CD8-positive, alpha-beta memory T cell (primary cell): ENCODE measurements around the gene AGAP1. TPM values are rescaled to one million over a fixed set of nuclear protein-coding genes. Genes with fewer than 3 reads are reported as not detected.
A peak's percentile ranks its signal among the peaks of the same experiment; 100 is the strongest.

Source experiments
- CTCF ChIA-PET: fragments of 350-600 bp; sonication (Branson Sonifier 250); formaldehyde crosslinking; loops from one replicate; lab custom pipeline; 2021; ENCODE audit warnings: antibody characterized with exemption; lab: Charles Lee
- POLR2A ChIA-PET: fragments of 350-600 bp; sonication (Branson Sonifier 250); formaldehyde crosslinking; loops from one replicate; lab custom pipeline; 2021; ENCODE audit warnings: antibody characterized with exemption; lab: Charles Lee
- DNase-seq, 5 donors: peaks; one replicate each; pipeline versions ENCODE4 v3.0.0 to v3.0.0-alpha.2; 2020 to 2022; ENCODE audit warnings: mixed read lengths in 1 of 5
- H3K27ac ChIP-seq: one replicate; pipeline ENCODE4 v1.7.0; 2013; ENCODE audit warnings: low read depth, mild to moderate bottlenecking, low read length, moderate library complexity
- H3K27me3 ChIP-seq: 2 replicates; pipeline ENCODE4 v1.7.0; 2013; ENCODE audit warnings: low read length, mild to moderate bottlenecking; ENCODE audit not compliant: insufficient read depth, poor library complexity, severe bottlenecking
- H3K36me3 ChIP-seq: 2 replicates; pipeline ENCODE4 v1.7.0; 2013; ENCODE audit warnings: mild to moderate bottlenecking, low read length, moderate library complexity; ENCODE audit not compliant: insufficient read depth
- H3K4me1 ChIP-seq: 2 replicates; pipeline ENCODE4 v1.7.0; 2013; ENCODE audit warnings: mild to moderate bottlenecking, low read length, moderate library complexity; ENCODE audit not compliant: insufficient read depth
- H3K4me3 ChIP-seq: 2 replicates; pipeline ENCODE4 v1.7.0; 2013; ENCODE audit warnings: mild to moderate bottlenecking, low read length
- H3K9me3 ChIP-seq: 2 replicates; pipeline ENCODE4 v1.7.0; 2013; ENCODE audit warnings: mild to moderate bottlenecking, low read length
- H3K27ac Mint-ChIP-seq, 8 donors: one replicate each; pipeline ENCODE4 v1.8.0; 2020 to 2021; ENCODE audit warnings: mixed read lengths in 8 of 8, mild to moderate bottlenecking in 6 of 8, inconsistent platforms in 3 of 8, moderate library complexity in 3 of 8
- H3K27me3 Mint-ChIP-seq, 2 donors: one replicate each; pipeline ENCODE4 v1.8.0; 2020 to 2021; ENCODE audit warnings: mixed read lengths in 2 of 2, mild to moderate bottlenecking in 1 of 2, moderate library complexity in 1 of 2
- H3K36me3 Mint-ChIP-seq, 3 donors: one replicate each; pipeline ENCODE4 v1.8.0; 2020 to 2021; ENCODE audit warnings: mixed read lengths in 3 of 3, inconsistent platforms in 1 of 3, mild to moderate bottlenecking in 1 of 3
- H3K4me1 Mint-ChIP-seq, 3 donors: one replicate each; pipeline ENCODE4 v1.8.0; 2020 to 2021; ENCODE audit warnings: mixed read lengths in 3 of 3, inconsistent platforms in 1 of 3, mild to moderate bottlenecking in 1 of 3
- H3K4me3 Mint-ChIP-seq, 7 donors: one replicate each; pipeline ENCODE4 v1.8.0; 2020 to 2021; ENCODE audit warnings: mixed read lengths in 7 of 7, mild to moderate bottlenecking in 6 of 7, moderate library complexity in 4 of 7, inconsistent platforms in 2 of 7
- H3K9me3 Mint-ChIP-seq, 5 donors: one replicate each; pipeline ENCODE4 v1.8.0; 2020 to 2022; ENCODE audit warnings: mixed read lengths in 5 of 5, mild to moderate bottlenecking in 3 of 5, moderate library complexity in 2 of 5, inconsistent platforms in 1 of 5
- polyA plus RNA-seq: library from polyadenylated mRNA; unstranded; fragments of 300-500 nt; fragmentation: Illumina TruSeq; gene quantifications from one replicate; pipeline ENCODE4 v1.2.3, GENCODE V29; 2021
- total RNA-seq, 2 experiments: library from RNA; stranded (reverse); gene quantifications; one replicate each; pipeline ENCODE4 v1.2.3, GENCODE V29; 2021

Gene AGAP1
- total and polyA plus RNA-seq, 3 experiments from 2014 or later, result 1.2 to 3.3 (median 2.7) TPM

DNA sequence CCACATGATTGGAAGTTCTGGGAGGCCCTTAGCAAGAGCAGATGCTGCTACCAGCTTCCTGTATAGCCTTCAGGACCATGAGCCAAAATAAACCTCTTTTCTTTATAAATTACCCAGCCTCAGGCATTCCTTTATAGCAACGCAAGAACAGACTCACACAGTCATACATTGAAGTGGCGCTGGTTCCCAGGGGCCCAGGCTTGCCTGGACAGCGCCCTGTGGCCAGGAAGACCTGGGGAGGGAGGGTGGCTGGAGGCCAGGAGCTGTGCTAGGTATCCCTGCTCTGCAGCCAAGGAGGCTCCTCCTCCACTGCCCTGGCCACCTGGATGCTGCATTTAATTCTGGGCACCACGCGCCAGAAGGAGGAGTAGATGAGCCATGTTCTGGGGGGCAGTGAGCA is 98.1 kb downstream of the AGAP1 start:
- peaks cover 0 to 3% (median 0%) of the 10 kb centered on the region in 3 donors for H3K36me3 Mint-ChIP-seq
- CTCF ChIA-PET, result no interaction called here

DNA sequence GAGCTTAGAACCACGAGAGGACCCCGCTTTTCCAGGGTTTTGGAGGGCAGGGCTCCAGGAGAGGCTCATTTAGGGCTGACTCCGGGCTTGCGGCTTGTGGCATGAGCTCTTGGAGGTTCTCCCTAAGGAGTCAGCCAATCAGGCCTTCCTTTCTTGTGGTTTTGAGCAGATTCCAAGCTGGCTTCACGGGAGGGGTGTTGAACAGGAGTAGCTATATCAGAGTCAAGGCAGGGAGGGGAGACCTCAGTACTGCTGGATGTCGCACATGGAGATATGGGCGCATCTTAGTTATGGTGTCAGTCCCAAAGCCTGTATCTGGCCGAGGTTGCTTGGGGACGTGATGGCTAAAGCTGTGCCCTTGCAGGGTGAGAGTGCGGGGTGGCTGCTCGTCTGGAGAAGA is 98.6 kb downstream of the AGAP1 start:
- no peaks in the 10 kb centered on the region for H3K36me3 ChIP-seq
- no peaks in the 10 kb centered on the region for H3K9me3 Mint-ChIP-seq
- no peak overlapping the region for H3K27ac Mint-ChIP-seq
- peaks cover 0 to 1% of the 10 kb centered on the region in 2 donors for H3K27me3 Mint-ChIP-seq
- DNase-seq, result no peak
- H3K9me3 ChIP-seq, result no peaks in the 10 kb centered on the region
- H3K4me1 Mint-ChIP-seq, result no peaks in the 10 kb centered on the region
- no peak overlapping the region for H3K27ac ChIP-seq
- H3K4me3 ChIP-seq, result no peak overlapping the region
- ChIA-PET POLR2A (no interaction called here), CTCF (interaction anchor here (0.6 kb wide), 1 partner anchor 1044 kb away, joined by 3 read pairs; no protein-coding TSS in a partner anchor)
- H3K36me3 Mint-ChIP-seq, result peaks cover 0 to 3% (median 0%) of the 10 kb centered on the region in 3 donors
- no peak overlapping the region for H3K4me3 Mint-ChIP-seq
- H3K4me1 ChIP-seq, result no peaks in the 10 kb centered on the region
- H3K27me3 ChIP-seq, result no peaks in the 10 kb centered on the region

More for the DNA sequence above, 98.1 kb downstream of the AGAP1 start:
- no peaks in the 10 kb centered on the region for H3K4me1 ChIP-seq
- no peak for DNase-seq
- H3K27ac Mint-ChIP-seq, result no peak overlapping the region
- no peaks in the 10 kb centered on the region for H3K27me3 ChIP-seq
- no peak overlapping the region for H3K27ac ChIP-seq
- no peaks in the 10 kb centered on the region for H3K9me3 ChIP-seq
- H3K9me3 Mint-ChIP-seq, result no peaks in the 10 kb centered on the region
- no peak overlapping the region for H3K4me3 ChIP-seq
- H3K36me3 ChIP-seq, result no peaks in the 10 kb centered on the region
- H3K4me3 Mint-ChIP-seq, result no peak overlapping the region
- POLR2A ChIA-PET, result no interaction called here
- H3K4me1 Mint-ChIP-seq, result no peaks in the 10 kb centered on the region
- peaks cover 0 to 1% of the 10 kb centered on the region in 2 donors for H3K27me3 Mint-ChIP-seq

DNA sequence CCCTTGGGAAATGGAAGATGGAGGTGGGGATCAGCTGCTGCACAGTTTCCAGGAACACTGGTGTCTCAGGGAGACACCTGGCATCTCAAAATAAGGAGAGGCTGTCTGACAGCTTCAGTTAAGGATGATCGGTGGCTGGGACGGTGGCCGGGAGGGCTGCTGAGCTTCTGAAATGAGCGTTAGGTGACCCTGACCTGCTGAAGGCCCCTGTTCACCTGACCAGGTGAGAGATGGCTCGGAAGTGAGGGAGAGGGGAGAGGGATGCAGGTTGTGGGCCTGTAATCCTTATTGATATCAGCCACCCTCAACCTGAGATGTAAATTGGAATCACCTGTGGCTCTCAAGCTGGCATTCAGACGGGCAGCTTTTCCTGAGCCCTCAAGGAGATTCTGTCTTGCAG is 99.0 kb downstream of the AGAP1 start:
- H3K36me3 ChIP-seq, result no peaks in the 10 kb centered on the region
- Mint-ChIP-seq H3K36me3 (peaks cover 0 to 3% (median 0%) of the 10 kb centered on the region in 3 donors), H3K4me1 (no peaks in the 10 kb centered on the region), H3K27ac (peak overlapping the region in 1 of 8 donors; percentile 41), H3K9me3 (no peaks in the 10 kb centered on the region), H3K4me3 (no peak overlapping the region), H3K27me3 (peaks cover 0 to 1% of the 10 kb centered on the region in 2 donors)
- H3K4me3 ChIP-seq, result no peak overlapping the region
- DNase-seq, result no peak
- no peaks in the 10 kb centered on the region for H3K4me1 ChIP-seq
- no peaks in the 10 kb centered on the region for H3K9me3 ChIP-seq
- no peak overlapping the region for H3K27ac ChIP-seq
- CTCF ChIA-PET, result interaction anchor here (0.6 kb wide), 1 partner anchor 1045 kb away, joined by 3 read pairs; no protein-coding TSS in a partner anchor
- H3K27me3 ChIP-seq, result no peaks in the 10 kb centered on the region
- POLR2A ChIA-PET, result no interaction called here

DNA sequence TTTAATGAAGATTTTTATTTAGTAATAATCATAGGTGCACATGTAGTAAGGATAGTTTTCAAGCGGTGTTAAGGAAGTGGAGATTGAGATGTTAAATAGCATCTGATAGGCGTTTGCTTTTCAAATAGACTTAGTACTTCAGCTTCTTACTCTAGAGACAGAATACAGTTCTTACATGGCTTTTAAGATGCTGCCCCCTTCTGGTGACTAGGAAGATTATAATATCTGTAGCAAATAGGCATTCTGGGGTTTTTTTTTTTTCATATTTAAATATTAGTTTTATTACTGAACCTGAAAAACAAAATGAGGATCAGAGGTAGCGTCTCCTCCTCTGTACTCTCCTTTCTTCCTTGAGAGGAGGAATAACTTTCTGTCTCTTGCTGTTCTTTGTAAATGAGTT is 100.2 kb downstream of the AGAP1 start:
- Mint-ChIP-seq H3K36me3 (peaks cover 0 to 3% (median 0%) of the 10 kb centered on the region in 3 donors), H3K27me3 (peaks cover 0 to 1% of the 10 kb centered on the region in 2 donors), H3K4me1 (no peaks in the 10 kb centered on the region), H3K9me3 (no peaks in the 10 kb centered on the region), H3K4me3 (no peak overlapping the region), H3K27ac (peak overlapping the region in 1 of 8 donors; percentile 73)
- Histone ChIP-seq H3K4me1 (no peaks in the 10 kb centered on the region), H3K27me3 (no peaks in the 10 kb centered on the region), H3K36me3 (no peaks in the 10 kb centered on the region), H3K27ac (no peak overlapping the region), H3K4me3 (no peak overlapping the region), H3K9me3 (no peaks in the 10 kb centered on the region)
- POLR2A ChIA-PET, result no interaction called here
- DNase-seq, result peak in 2 of 5 donors; percentile 4 to 11
- CTCF ChIA-PET, result no interaction called here

DNA sequence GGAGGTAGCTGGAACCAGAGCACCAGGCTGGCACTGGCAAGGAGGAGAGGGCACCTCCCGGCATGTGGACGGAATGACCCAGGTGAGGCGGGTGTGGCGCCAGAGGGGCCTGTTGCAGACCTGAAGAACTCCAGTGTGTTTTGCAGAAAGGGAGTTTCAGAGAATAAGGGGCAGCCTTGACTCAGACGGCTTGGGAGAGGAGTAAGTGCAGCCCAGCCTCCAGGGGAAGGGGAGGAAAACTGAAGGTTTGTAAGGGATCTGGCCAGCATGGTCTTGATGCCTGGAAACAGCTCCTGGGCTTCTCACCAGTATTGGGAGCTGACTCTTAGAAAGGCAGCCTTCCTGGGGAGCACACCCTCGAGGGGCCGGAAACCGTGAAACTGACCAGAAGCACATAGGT is 101.1 kb downstream of the AGAP1 start:
- ChIA-PET POLR2A (no interaction called here), CTCF (interaction anchor here (1.4 kb wide), 1 partner anchor 150 kb away, joined by 5 read pairs; no protein-coding TSS in a partner anchor)
- no peaks in the 10 kb centered on the region for H3K27me3 Mint-ChIP-seq
- H3K4me3 Mint-ChIP-seq, result no peak overlapping the region
- Histone ChIP-seq H3K9me3 (no peaks in the 10 kb centered on the region), H3K27me3 (no peaks in the 10 kb centered on the region), H3K27ac (no peak overlapping the region), H3K4me3 (no peak overlapping the region), H3K36me3 (no peaks in the 10 kb centered on the region), H3K4me1 (no peaks in the 10 kb centered on the region)
- H3K36me3 Mint-ChIP-seq, result peaks cover 0 to 1% (median 0%) of the 10 kb centered on the region in 3 donors
- H3K9me3 Mint-ChIP-seq, result no peaks in the 10 kb centered on the region
- H3K27ac Mint-ChIP-seq, result no peak overlapping the region
- no peak for DNase-seq
- no peaks in the 10 kb centered on the region for H3K4me1 Mint-ChIP-seq

DNA sequence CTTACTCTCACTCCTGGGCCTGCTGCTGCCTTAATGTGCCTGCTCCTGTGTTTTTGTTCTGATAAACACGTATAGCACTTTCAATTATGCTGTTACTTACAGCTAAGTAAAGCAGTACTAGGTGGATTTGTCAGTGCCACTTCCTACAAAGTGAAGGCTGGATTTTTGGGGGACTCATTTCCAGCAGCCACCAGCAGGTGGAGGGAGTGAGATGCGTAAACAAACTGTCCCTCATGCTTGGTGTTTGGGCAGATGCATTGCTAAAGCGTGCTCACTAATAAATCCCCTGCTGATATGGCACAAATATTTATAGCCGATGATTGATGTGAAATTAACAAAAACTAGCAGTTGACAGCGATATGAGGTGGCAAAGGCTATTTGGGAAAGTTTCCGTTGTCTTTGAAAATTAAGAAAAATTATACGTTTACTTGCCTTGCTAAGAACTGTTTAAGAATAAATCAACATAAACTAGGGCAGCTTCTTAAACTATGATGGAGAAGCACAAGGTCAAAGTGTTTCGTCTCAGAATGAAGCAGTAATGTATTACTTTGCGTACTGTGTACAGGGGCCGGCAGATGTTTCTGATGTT is 101.7 kb downstream of the AGAP1 start:
- no peaks in the 10 kb centered on the region for H3K9me3 ChIP-seq
- POLR2A ChIA-PET, result no interaction called here
- H3K36me3 ChIP-seq, result no peaks in the 10 kb centered on the region
- no peak overlapping the region for H3K27ac Mint-ChIP-seq
- H3K27ac ChIP-seq, result no peak overlapping the region
- H3K4me1 ChIP-seq, result no peaks in the 10 kb centered on the region
- CTCF ChIA-PET, result interaction anchor here (1.4 kb wide), 1 partner anchor 150 kb away, joined by 5 read pairs; no protein-coding TSS in a partner anchor
- no peaks in the 10 kb centered on the region for H3K27me3 ChIP-seq
- no peak overlapping the region for H3K4me3 Mint-ChIP-seq
- H3K9me3 Mint-ChIP-seq, result peaks cover 0 to under 1% (median 0%) of the 10 kb centered on the region in 5 donors
- H3K36me3 Mint-ChIP-seq, result peaks cover 0 to 1% (median 0%) of the 10 kb centered on the region in 3 donors
- DNase-seq, result peak in 3 of 5 donors; percentile 16 to 27 (median 17)
- no peaks in the 10 kb centered on the region for H3K27me3 Mint-ChIP-seq
- H3K4me3 ChIP-seq, result no peak overlapping the region
- no peaks in the 10 kb centered on the region for H3K4me1 Mint-ChIP-seq

DNA sequence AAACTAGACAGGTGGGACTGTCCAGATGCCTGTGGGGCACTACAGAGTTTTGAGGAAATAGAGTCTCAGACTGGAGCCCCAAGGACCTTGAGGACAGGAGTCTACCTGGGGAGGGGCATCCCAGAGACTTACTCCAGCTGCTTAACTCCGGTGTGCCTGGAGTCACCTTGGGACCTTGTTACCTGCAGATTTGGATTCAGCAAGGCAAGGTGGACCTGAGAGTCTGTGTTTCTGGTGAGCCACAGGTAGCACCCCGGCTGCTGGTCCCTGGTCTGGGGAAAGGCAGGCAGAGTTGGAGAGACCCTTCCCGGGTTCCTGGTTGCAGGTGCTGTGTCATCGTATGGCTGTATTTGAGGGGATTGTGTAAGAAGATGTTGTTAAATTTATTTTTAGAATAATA is 102.4 kb downstream of the AGAP1 start:
- Mint-ChIP-seq H3K27me3 (no peaks in the 10 kb centered on the region), H3K4me3 (no peak overlapping the region), H3K36me3 (peaks cover 0 to 1% (median 0%) of the 10 kb centered on the region in 3 donors), H3K9me3 (peaks cover 0 to 4% (median 0%) of the 10 kb centered on the region in 5 donors), H3K27ac (no peak overlapping the region), H3K4me1 (no peaks in the 10 kb centered on the region)
- Histone ChIP-seq H3K27ac (no peak overlapping the region), H3K9me3 (no peaks in the 10 kb centered on the region), H3K36me3 (no peaks in the 10 kb centered on the region), H3K4me1 (no peaks in the 10 kb centered on the region), H3K4me3 (no peak overlapping the region), H3K27me3 (no peaks in the 10 kb centered on the region)
- POLR2A ChIA-PET, result no interaction called here
- no peak for DNase-seq
- CTCF ChIA-PET, result interaction anchor here (1.4 kb wide), 1 partner anchor 149 kb away, joined by 5 read pairs; no protein-coding TSS in a partner anchor

DNA sequence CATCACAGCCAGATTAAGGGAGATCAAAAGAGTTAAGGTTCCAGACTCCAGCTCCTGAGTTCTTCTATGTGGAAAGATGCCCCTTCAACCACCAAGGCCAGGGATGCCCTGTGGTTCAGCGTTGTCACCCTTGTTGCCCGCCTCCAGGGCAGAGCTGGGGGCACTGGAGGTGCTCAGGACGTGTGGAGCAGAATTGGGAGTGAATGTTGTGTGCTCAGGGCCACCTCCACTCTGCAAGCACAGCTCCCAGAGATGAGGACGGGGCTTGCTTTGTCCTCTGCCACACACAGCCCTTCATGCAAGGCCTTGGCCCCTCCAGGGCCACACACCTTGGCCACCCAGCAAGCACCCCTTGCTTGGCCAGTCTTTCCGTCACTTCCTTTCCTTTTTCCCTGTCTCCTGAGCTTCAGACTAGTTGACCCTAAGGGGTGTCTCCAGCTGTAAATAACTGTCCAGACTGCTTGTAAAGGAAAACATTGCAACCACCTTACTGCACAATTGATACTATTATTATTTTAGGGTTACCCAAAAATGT is 103.3 kb downstream of the AGAP1 start:
- Histone ChIP-seq H3K4me1 (no peaks in the 10 kb centered on the region), H3K27ac (no peak overlapping the region), H3K4me3 (no peak overlapping the region), H3K9me3 (no peaks in the 10 kb centered on the region), H3K36me3 (no peaks in the 10 kb centered on the region), H3K27me3 (no peaks in the 10 kb centered on the region)
- H3K27ac Mint-ChIP-seq, result no peak overlapping the region
- no peaks in the 10 kb centered on the region for H3K4me1 Mint-ChIP-seq
- POLR2A ChIA-PET, result no interaction called here
- H3K27me3 Mint-ChIP-seq, result no peaks in the 10 kb centered on the region
- no peak for DNase-seq
- CTCF ChIA-PET, result no interaction called here
- peaks cover 0 to 4% (median 0%) of the 10 kb centered on the region in 5 donors for H3K9me3 Mint-ChIP-seq
- H3K36me3 Mint-ChIP-seq, result peaks cover 0 to 1% (median 0%) of the 10 kb centered on the region in 3 donors
- H3K4me3 Mint-ChIP-seq, result no peak overlapping the region
